Measurements from ENCODE around the gene ANTKMT.
"Not testable (repeated sequence)": the region's sequence is repeated elsewhere in the genome, so short reads cannot be mapped to it uniquely, and the experiment has no call there.

ANTKMT gene

GRCh38 chr16:728131-728889, 7.4 kb downstream of the ANTKMT start:
- DNase-seq (ENCODE audit: low read depth in 2 of 2), result peak; percentile 64 to 66

DNA sequence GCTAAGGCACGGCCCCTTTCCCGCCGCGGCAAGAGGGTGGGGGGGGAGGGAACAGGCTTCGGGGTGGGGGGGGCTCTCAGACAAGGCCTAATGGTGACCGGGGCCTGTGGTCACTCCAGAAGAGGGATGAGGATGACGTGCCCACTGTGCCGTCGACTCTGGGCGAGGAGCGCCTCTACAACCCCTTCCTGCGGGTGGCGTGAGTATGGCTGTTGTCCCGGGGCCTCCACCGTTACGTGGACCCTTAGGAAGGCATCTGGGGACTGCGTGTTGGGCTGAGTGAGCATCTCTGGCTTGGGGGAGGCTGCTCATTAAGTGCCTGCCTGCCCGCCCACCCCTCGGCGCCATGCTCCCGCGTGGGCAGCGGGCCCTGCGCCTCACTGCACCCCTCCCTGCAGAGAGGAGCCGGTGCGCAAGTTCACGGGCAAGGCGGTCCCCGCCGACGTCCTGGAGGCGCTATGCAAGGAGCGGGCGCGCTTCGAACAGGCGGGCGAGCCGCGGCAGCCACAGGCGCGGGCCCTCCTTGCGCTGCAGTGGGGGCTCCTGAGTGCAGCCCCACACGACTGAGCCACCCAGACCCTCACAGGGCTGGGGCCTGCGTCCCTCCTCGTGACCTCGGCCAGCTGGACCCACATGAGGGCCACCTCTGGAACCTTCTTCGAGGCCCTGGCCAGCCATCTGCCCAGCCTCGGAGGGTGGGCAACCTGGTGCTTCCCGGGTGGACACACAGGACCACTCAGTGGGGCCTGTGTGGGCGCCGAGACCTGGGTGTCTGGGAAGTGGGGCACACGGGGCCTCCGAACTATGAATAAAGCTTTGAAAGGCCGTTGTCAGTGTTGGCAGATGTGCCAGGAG, 8.2 kb downstream of the ANTKMT start:
- DNase-seq (ENCODE audit: low read depth in 2 of 2), result no peak

DNA sequence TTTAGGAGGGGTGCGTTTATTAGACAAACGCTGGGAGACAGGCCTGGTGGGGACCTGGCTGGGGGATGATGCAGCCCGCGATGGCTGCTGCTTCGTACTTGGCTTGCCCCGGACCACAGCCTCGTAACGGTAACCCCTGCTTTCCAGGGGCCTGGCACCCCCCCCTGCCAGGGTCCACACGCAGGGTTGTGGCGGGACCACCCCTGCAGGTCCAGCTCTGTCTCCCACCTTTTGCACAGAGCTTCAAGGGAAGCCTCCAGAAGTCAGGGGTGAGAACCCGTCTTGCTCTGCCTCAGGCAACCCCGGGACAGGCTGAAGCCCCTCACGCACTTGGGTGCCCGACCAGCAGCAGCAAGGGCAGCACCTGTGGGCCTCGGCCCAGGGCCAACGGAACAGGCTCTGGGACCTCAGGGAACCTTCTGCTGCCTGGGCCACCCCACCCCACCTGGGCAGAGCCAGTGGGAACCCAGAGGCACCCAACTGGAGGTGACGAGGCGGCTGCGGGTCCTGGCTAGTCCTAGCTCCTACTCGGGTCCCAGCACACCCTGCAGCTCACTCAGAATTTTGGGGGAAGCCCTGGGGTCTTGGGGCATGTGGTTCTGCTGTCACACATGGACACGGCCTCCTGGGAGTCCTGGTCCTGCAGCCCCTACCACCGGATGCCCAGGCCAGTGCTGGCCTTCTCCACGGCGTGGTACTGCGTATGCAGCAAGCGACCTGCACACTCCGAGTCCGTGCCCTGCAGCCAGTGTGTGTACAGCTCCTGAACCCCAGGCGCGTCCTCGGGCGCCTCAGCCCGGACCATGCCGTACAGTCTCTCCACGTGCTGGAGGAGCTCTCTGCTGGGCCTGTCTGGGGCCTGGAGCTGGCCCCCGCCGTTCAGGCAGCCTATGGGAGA, 9.1 kb downstream of the ANTKMT start:
- no peak for DNase-seq (ENCODE audit: low read depth in 2 of 2)

- no peak for DNase-seq (ENCODE audit: low read depth in 2 of 2)
These were observed 9.9 kb downstream of the ANTKMT start for GRCh38 chr16:730666-731509.

- DNase-seq (ENCODE audit: low read depth in 2 of 2), result no peak
These were observed 11.4 kb downstream of the ANTKMT start for GRCh38 chr16:732332-732731.

GRCh38 chr16:732936-733335, 12.0 kb downstream of the ANTKMT start:
- DNase-seq (ENCODE audit: low read depth in 2 of 2), result no peak

DNA sequence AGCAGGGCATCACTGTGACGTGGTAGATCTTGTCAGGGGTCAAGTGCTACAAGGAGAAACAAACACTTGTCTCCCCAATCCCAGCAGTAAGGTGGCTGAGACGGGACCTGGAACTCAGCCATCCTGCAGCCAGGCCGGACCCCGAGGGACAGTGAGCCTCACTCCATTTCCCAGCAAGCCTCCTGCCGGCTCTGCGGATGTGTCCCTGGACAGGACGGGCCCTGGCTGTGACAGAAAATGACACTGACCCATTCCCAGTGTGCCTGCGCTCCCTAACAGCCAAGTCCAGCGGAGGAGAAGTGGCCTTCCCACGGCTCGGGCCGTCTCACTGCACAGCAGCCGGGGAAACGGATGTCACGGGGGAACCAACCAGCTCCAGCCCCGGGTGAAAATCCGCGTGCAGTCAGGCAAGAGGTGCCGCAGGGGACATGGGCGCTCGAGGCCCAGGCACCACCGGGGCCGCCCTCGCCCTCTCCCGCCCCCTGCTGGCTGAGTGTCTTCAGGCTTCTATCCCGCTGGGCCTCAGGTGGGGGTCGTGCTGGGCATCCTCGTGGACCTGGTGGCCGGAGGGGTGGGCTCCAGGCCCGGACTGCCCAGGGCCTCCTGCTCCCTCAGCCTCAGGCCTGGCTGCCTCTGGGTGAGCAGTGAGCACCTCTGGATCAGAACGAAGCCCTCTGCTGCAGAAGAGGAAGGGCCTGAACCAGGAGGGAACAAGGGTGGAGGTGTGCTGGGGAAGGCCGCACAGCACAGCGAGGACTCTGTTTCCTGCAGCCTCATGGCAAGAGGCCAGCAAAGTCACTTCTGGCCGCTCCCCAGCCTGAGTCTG, 12.6 kb downstream of the ANTKMT start:
- no peak for DNase-seq (ENCODE audit: low read depth in 2 of 2)

DNA sequence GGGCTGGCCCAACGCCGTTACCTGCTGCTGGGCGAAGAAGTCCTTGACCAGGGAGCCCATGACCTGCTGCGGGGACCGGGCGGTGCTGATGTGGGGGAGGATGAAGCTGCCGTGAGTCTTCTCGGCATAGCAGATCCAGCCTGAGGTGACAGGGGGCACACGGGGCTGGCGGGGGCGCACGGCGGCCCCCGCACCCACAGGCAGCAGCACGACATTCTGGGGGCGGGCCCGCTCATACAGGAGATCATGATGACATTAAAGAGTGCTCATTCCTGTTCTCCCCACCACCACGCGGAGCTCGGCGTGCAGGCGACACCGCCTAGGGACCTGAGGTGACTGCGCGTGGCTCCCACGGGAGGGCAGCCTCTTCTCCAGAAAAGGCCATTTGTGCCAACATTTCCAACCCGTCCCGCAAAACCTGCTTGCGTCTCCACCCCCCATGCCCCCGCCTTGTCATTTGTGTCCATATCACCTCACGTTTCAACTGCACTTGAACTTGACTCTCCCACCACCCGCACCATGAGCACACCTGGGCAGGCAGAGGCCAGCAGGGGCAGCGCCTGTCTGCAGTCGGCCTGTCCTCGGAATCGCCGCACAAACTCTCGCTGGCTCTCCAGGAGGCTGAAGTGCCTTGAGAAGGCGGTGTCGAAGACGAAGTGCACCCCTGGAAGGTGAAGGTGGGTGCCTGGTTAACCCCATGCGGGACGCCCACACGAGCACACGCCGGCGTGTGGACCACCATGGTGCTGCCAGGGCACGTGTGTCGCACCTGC, 13.4 kb downstream of the ANTKMT start:
- no peak for DNase-seq (ENCODE audit: low read depth in 2 of 2)

- DNase-seq (ENCODE audit: low read depth in 2 of 2), result no peak
These were observed 14.3 kb downstream of the ANTKMT start for GRCh38 chr16:734981-735881.

DNA sequence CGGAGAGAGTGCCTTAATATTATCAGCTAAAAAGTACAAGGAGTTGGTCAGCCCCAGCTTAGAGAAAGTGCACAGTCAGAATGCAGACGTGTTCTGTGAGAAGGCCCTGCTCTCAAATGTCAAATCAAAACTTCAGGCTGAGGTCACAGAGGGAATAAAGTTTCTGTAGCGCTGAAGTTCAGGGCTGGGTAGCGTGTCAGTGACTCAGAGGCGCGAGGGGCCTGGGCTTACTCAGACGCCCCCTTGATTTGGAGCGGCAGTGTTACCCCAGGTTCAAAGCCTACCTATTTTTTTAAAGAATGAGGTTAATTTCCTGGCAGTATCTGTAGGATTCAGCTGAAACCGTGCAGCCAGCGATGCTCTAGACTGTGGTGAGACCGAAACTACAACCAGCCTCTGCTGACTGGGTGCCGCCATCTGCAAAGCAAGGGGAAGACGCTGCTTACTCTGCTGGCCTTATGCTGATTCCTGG, 15.1 kb downstream of the ANTKMT start:
- DNase-seq (ENCODE audit: low read depth in 2 of 2), result peak in 1 of 2 donors; percentile 72

GRCh38 chr16:736936-737481, 16.1 kb downstream of the ANTKMT start:
- DNase-seq (ENCODE audit: low read depth in 2 of 2), result no peak

DNA sequence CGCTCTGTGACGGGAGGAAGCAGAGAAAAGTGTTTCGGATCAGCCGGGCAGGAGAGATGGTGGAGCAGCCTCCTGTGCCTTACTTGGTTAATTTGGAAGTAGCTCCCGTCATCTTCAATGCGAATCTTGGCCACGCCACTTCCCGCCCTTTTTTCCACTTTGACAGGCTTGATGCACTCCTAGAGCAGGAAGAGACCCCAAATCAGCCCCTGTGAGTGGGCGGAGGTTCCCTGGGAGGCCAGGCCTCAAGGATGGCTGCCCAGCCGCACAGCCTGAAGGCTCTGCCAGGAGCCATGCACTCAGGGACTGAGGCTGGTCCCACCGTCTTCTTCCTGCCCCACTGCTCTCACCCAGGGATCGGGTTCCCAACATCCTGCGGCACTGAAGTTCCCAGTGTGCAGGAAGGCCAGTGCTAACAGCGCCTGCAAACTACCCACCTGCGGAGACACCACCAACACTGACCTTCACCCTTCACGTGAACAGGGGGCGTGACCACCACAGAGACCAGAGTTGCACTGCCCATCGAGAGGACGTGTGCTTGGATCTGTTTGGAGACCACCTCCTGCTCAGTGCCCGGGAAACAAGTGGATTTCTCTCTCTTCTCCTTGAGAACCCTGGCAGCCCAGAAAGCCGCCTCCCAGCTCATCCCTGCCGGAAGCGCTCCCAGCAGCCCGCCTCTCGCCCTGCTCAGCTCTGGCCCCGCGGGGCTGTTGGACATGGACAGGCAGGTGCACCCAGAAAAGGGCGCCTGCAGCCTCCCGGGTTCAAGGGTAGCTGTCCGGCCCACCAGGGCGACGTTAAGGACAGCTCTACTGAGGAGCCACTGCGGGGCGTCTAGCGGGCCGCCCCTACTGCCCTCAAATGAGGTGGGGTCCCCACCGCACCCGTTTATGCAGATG, 18.9 kb downstream of the ANTKMT start:
- no peak for DNase-seq (ENCODE audit: low read depth in 2 of 2)

- no peak for DNase-seq (ENCODE audit: low read depth in 2 of 2)
These were observed 19.5 kb downstream of the ANTKMT start for GRCh38 chr16:740459-740763.

- DNase-seq (ENCODE audit: low read depth in 2 of 2), result peak; percentile 87 to 90
These were observed 20.0 kb downstream of the ANTKMT start, which contains the start of gene CIAO3 for GRCh38 chr16:740764-741505. Gene CIAO3, minus strand, starts transcription at chr16:740997. Its CDS starts 12 bp downstream, at chr16:740985.

- DNase-seq (ENCODE audit: low read depth in 2 of 2), result no peak
These were observed 21.2 kb downstream of the ANTKMT start for GRCh38 chr16:741986-742629.

- not testable (repeated sequence) for DNase-seq (ENCODE audit: low read depth in 2 of 2)
These were observed 21.9 kb downstream of the ANTKMT start for GRCh38 chr16:742894-743293.
